Superior temporal gyrus (tissue), 1 donor: ENCODE measurements around the gene SPANXN3.
"Not testable (repeated sequence)": the region's sequence is repeated elsewhere in the genome, so short reads cannot be mapped to it uniquely, and the experiment has no call there.

ENCODE experiments used
- DNase-seq: peaks from one replicate; pipeline ENCODE4 v3.0.0-alpha.2; 2016; ENCODE audit errors: extremely low spot score

The SPANXN3 gene, protein sequence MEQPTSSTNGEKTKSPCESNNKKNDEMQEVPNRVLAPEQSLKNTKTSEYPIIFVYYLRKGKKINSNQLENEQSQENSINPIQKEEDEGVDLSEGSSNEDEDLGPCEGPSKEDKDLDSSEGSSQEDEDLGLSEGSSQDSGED

DNA sequence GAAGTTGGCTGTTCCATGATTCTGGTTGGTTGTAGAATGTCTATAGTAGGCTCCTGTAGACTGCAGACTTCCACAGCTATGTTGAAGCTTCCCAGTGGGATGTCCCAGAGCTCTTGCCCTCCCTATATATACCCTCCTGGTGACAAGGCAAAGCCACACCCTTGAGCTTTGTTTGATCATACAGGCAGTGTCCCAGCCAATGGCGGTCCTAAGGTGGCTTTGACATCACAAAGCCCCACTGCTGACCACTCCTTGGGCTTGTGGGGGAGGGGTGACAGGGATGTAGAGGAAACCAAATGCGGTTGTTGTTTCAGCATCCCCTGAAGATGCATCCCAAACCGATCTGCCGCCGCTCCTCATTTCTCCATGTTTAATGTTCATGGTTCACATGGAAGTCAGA lies at the start of gene SPANXN3:
Gene SPANXN3, minus strand, starts transcription at position 101 of the 400 bp plus-strand sequence. Its CDS starts 84 bp downstream, at position 17.
- DNase-seq = not testable (repeated sequence)

- DNase-seq = peak; percentile 6
Observed at GRCh38 chrX:143536176-143536575, 18.9 kb upstream of the SPANXN3 start.

GRCh38 chrX:143502196-143502595 lies 15.1 kb downstream of the SPANXN3 start:
- DNase-seq = not testable (repeated sequence)

- DNase-seq = no peak
Observed at GRCh38 chrX:143500751-143501150, 16.5 kb downstream of the SPANXN3 start.

GRCh38 chrX:143486105-143486504 lies 31.2 kb downstream of the SPANXN3 start:
- DNase-seq = no peak

DNA sequence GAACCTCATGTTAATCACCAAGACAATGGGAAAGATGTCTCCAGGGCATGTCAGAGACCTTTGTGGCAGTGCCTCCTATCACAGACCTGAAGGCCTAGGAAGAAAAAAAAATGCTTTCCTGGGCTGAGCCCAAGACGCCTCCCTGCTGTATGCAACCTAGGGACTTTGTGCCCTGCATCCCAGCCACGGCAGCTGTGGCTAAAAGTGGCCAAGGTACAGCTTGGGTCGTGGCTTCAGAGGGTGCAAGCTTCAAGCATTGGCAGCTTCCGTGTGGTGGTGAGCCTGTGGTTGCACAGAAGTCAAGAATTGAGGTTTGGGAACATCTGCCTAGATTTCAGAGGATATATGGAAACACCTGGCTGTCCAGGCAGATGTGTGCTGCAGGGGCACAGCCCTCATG lies 40.5 kb downstream of the SPANXN3 start:
- DNase-seq = no peak

GRCh38 chrX:143472347-143472938 lies 44.8 kb downstream of the SPANXN3 start:
- DNase-seq = no peak

GRCh38 chrX:143466130-143466529 lies 51.1 kb downstream of the SPANXN3 start:
- DNase-seq = no peak

- no peak for DNase-seq
Observed at GRCh38 chrX:143462696-143463095, 54.6 kb downstream of the SPANXN3 start.

- DNase-seq = no peak
Observed at GRCh38 chrX:143461606-143462005, 55.7 kb downstream of the SPANXN3 start.
